Osteoblast (primary cell): ENCODE results near the gene EEA1. TPM values are rescaled to one million over a fixed set of nuclear protein-coding genes. Genes with fewer than 3 reads are reported as not detected.

Source experiments
- DNase-seq: peaks from one replicate; pipeline ENCODE4 v3.0.0; 2011; ENCODE audit warnings: low spot score, mixed read lengths; ENCODE audit not compliant: insufficient read length; ENCODE audit errors: missing footprints
- H2AFZ ChIP-seq: 2 replicates; pipeline ENCODE4 v1.6.0; 2011; ENCODE audit warnings: mild to moderate bottlenecking, low read length
- H3K27ac ChIP-seq: 2 replicates; pipeline ENCODE4 v1.5.1; 2011; ENCODE audit warnings: mild to moderate bottlenecking, low read depth, low read length, moderate library complexity
- H3K27me3 ChIP-seq: 2 replicates; pipeline ENCODE4 v1.6.0; 2012; ENCODE audit warnings: mild to moderate bottlenecking, control low read depth, inconsistent platforms, low read length, moderate library complexity; ENCODE audit not compliant: insufficient read depth
- H3K36me3 ChIP-seq: 2 replicates; pipeline ENCODE4 v1.5.1; 2011; ENCODE audit warnings: mild to moderate bottlenecking, low read length, control low read depth, moderate library complexity; ENCODE audit not compliant: insufficient read depth
- H3K4me1 ChIP-seq: 2 replicates; pipeline ENCODE4 v1.5.1; 2011; ENCODE audit warnings: mild to moderate bottlenecking, low read length, control low read depth, moderate library complexity; ENCODE audit not compliant: insufficient read depth
- H3K4me2 ChIP-seq: 2 replicates; pipeline ENCODE4 v1.6.0; 2011; ENCODE audit warnings: mild to moderate bottlenecking, low read length; ENCODE audit not compliant: insufficient read depth
- H3K4me3 ChIP-seq: fragments of 200-600 bp; sonication (generic); 3 replicates; pipeline ENCODE4 v1.5.1; 2012; ENCODE audit warnings: mild to moderate bottlenecking, low read length, inconsistent platforms; ENCODE audit not compliant: insufficient read depth
- H3K79me2 ChIP-seq: 2 replicates; pipeline ENCODE4 v1.6.0; 2012; ENCODE audit warnings: mild to moderate bottlenecking, low read length, control low read depth, inconsistent platforms; ENCODE audit not compliant: insufficient read depth
- H3K9me3 ChIP-seq: 2 replicates; pipeline ENCODE4 v1.5.1; 2011; ENCODE audit warnings: low read depth, low read length, control low read depth
- H4K20me1 ChIP-seq: 2 replicates; pipeline ENCODE4 v1.6.0; 2012; ENCODE audit warnings: mild to moderate bottlenecking, low read length, control low read depth; ENCODE audit not compliant: insufficient read depth
- CTCF ChIP-seq: IDR thresholded peaks from 2 replicates; pipeline ENCODE4 v1.5.1; 2011; ENCODE audit warnings: mild to moderate bottlenecking, low read depth, low read length, moderate library complexity; ENCODE audit errors: extremely low read depth
- total RNA-seq: library from RNA; depleted of rRNA; stranded (reverse); fragments of >200 nt; gene quantifications from 2 replicates; pipeline ENCODE4 v1.2.3, GENCODE V29; 2012

EEA1 gene
- total RNA-seq, 1 donor = 32.9 TPM

GRCh38 chr12:92951006-92951405 lies 21.9 kb upstream of the EEA1 start:
- Histone ChIP-seq H3K79me2 (no peaks in the 10 kb centered on the region), H3K27ac (no peak overlapping the region), H3K4me1 (no peaks in the 10 kb centered on the region), H3K9me3 (peaks cover 5% of the 10 kb centered on the region), H3K27me3 (no peaks in the 10 kb centered on the region), H3K36me3 (no peaks in the 10 kb centered on the region), H3K4me2 (no peak overlapping the region), H3K4me3 (no peak overlapping the region), H4K20me1 (no peaks in the 10 kb centered on the region), H2AFZ (no peak overlapping the region)
- DNase-seq = no peak
- no peak for TF ChIP-seq CTCF

- Histone ChIP-seq H3K4me2 (no peak overlapping the region), H3K27ac (no peak overlapping the region), H3K9me3 (peaks cover 5% of the 10 kb centered on the region), H3K4me1 (no peaks in the 10 kb centered on the region), H2AFZ (no peak overlapping the region), H4K20me1 (no peaks in the 10 kb centered on the region), H3K36me3 (no peaks in the 10 kb centered on the region), H3K79me2 (no peaks in the 10 kb centered on the region), H3K4me3 (no peak overlapping the region), H3K27me3 (no peaks in the 10 kb centered on the region)
- TF ChIP-seq CTCF = no peak
- no peak for DNase-seq
These were observed 20.9 kb upstream of the EEA1 start for GRCh38 chr12:92950011-92950410.

- Histone ChIP-seq H3K4me3 (no peak overlapping the region), H4K20me1 (no peaks in the 10 kb centered on the region), H3K79me2 (no peaks in the 10 kb centered on the region), H3K27me3 (no peaks in the 10 kb centered on the region), H3K4me2 (no peak overlapping the region), H2AFZ (no peak overlapping the region), H3K4me1 (no peaks in the 10 kb centered on the region), H3K9me3 (peaks cover 5% of the 10 kb centered on the region), H3K36me3 (no peaks in the 10 kb centered on the region), H3K27ac (no peak overlapping the region)
- no peak for TF ChIP-seq CTCF
- DNase-seq = no peak
These were observed 20.4 kb upstream of the EEA1 start for GRCh38 chr12:92949466-92949865.

- Histone ChIP-seq H3K9me3 (no peaks in the 10 kb centered on the region), H3K27ac (no peak overlapping the region), H3K27me3 (no peaks in the 10 kb centered on the region), H3K4me1 (peaks cover 10% of the 10 kb centered on the region), H3K4me3 (no peak overlapping the region), H3K79me2 (no peaks in the 10 kb centered on the region), H3K36me3 (no peaks in the 10 kb centered on the region), H4K20me1 (no peaks in the 10 kb centered on the region), H2AFZ (no peak overlapping the region), H3K4me2 (no peak overlapping the region)
- TF ChIP-seq CTCF = no peak
- no peak for DNase-seq
These were observed 18.6 kb upstream of the EEA1 start for GRCh38 chr12:92947589-92948215.
